Activated CD4-positive, alpha-beta memory T cell treated with anti-CD3 and anti-CD28 coated beads for 36 hours (primary cell): ENCODE data around the gene TMEM213. TPM values are rescaled to one million over a fixed set of nuclear protein-coding genes. Genes with fewer than 3 reads are reported as not detected.
"Not testable (repeated sequence)": the region's sequence is repeated elsewhere in the genome, so short reads cannot be mapped to it uniquely, and the experiment has no call there.

Experiments used
- CTCF ChIA-PET: fragments of 350-600 bp; sonication (Branson Sonifier 250); formaldehyde crosslinking; loops from one replicate; lab custom pipeline; 2021; ENCODE audit warnings: antibody characterized with exemption, inconsistent platforms; lab: Charles Lee
- POLR2A ChIA-PET: fragments of 350-600 bp; sonication (Branson Sonifier 250); formaldehyde crosslinking; loops from one replicate; lab custom pipeline; 2021; ENCODE audit warnings: antibody characterized with exemption; lab: Charles Lee
- DNase-seq: peaks from one replicate; pipeline ENCODE4 v3.0.0-alpha.2; 2020
- H3K27ac Mint-ChIP-seq: one replicate; pipeline ENCODE4 v1.8.0; 2021; ENCODE audit warnings: mixed read lengths
- H3K27me3 Mint-ChIP-seq: one replicate; pipeline ENCODE4 v1.8.0; 2021; ENCODE audit warnings: mixed read lengths
- H3K36me3 Mint-ChIP-seq: one replicate; pipeline ENCODE4 v1.8.0; 2021; ENCODE audit warnings: mixed read lengths
- H3K4me1 Mint-ChIP-seq: one replicate; pipeline ENCODE4 v1.8.0; 2021; ENCODE audit warnings: low read depth, mixed read lengths
- H3K4me3 Mint-ChIP-seq: one replicate; pipeline ENCODE4 v1.8.0; 2021; ENCODE audit warnings: mild to moderate bottlenecking, mixed read lengths
- H3K9me3 Mint-ChIP-seq: one replicate; pipeline ENCODE4 v1.8.0; 2021; ENCODE audit warnings: mixed read lengths
- intact Hi-C: fragments of 100-400 bp; cut with micrococcal nuclease; formaldehyde crosslinking; loops from one replicate; pipeline ENCODE4 v1.15.1; 2023
- total RNA-seq, 2 experiments: library from RNA; stranded (reverse); gene quantifications; one replicate each; pipeline ENCODE4 v1.2.3, GENCODE V29; 2021

The TMEM213 gene
- total RNA-seq, 2 experiments from 2014 or later = 0.19 to 0.39 TPM

DNA sequence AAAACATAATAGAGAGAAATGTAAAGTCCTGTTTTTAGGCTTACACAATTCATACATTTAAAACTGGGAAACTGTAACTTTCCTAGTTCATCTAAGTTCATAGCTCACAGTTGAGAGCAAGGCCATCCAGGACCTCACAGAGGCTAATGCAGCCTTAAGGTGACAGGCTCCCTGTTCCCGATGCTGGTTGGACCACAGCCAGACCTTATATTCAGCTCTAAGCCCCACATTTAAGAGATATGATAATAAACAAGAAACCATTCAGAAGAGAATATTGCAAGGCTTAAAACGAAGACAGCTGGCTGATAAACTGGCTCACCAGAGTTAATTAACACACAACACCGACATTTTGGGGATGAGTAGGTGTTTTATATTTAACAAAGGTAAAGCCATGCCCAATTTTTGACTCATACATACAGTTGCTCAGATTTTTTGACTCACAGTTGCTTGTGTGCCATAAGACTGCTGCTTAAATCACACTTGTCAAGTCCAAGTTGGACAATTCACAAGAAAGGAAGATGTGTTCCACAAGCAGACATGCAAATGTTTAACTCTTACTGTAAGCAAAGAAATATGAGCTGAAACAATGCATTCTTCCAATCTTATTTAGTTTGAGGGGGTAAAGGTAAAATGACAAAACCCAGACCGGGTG lies 41.1 kb upstream of the TMEM213 start:
- DNase-seq = no peak
- peaks cover 52% of the 10 kb centered on the region for H3K4me1 Mint-ChIP-seq
- H3K27me3 Mint-ChIP-seq = no peaks in the 10 kb centered on the region
- intact Hi-C loops = loop anchor here (1.0 kb wide), 1 partner anchor 10 kb away; no protein-coding TSS in a partner anchor
- ChIA-PET POLR2A (no interaction called here), CTCF (interaction anchor here (3.8 kb wide), 1 partner anchor 18 kb away, joined by 16 read pairs; no protein-coding TSS in a partner anchor)
- no peaks in the 10 kb centered on the region for H3K9me3 Mint-ChIP-seq
- no peaks in the 10 kb centered on the region for H3K36me3 Mint-ChIP-seq
- H3K27ac Mint-ChIP-seq = peak overlapping the region; percentile 77
- no peak overlapping the region for H3K4me3 Mint-ChIP-seq

GRCh38 chr7:138768241-138768640 lies 29.6 kb upstream of the TMEM213 start:
- Mint-ChIP-seq H3K36me3 (no peaks in the 10 kb centered on the region), H3K27me3 (no peaks in the 10 kb centered on the region), H3K4me3 (no peak overlapping the region), H3K4me1 (peaks cover 5% of the 10 kb centered on the region), H3K27ac (no peak overlapping the region), H3K9me3 (no peaks in the 10 kb centered on the region)
- CTCF ChIA-PET = no interaction called here
- POLR2A ChIA-PET = interaction anchor here (0.7 kb wide), 1 partner anchor 36 kb away, joined by 3 read pairs; no protein-coding TSS in a partner anchor
- intact Hi-C loops = no loop called here
- DNase-seq = no peak

DNA sequence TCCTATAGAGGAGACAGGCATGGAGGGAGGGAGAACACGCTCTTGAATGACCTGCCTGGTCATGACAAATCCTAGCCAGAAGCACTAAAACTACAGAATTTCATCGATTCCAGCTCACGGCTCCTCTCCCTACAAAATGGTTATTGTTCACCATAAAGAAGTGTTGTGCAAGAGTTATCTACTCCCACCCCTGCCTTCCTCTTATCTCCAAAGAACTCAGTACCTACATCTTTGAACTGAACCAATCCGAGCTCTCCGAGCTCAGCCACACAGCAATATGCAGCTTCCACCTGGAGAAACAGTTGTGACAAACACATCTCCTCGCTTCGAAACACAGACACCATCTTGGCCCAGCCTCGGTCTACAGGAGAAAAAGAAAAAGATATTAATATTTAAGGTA lies 26.9 kb upstream of the TMEM213 start:
- Mint-ChIP-seq H3K4me3 (no peak overlapping the region), H3K4me1 (peaks cover 5% of the 10 kb centered on the region), H3K36me3 (no peaks in the 10 kb centered on the region), H3K9me3 (no peaks in the 10 kb centered on the region), H3K27ac (no peak overlapping the region), H3K27me3 (no peaks in the 10 kb centered on the region)
- no peak for DNase-seq
- POLR2A ChIA-PET = no interaction called here
- CTCF ChIA-PET = no interaction called here
- intact Hi-C loops = no loop called here

DNA sequence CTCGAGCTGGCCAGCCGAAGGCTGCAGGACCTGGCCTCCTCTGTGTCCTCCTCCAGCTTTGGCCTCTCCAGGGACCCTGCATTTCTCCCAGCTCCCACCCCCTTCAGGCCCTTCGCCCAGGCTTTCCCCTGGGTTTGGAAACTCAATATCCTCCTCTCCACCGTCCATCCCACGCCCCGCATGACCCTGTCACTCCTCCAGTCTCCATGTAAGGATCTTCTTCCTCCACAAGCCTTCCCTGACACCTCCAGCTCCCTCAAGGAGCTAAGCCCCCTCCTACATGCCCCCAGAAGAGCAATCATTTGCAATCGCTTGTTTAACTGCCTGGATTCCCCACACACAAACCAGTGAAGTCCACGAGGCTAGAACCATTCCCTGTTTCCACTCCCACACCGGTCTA lies 24.6 kb upstream of the TMEM213 start:
- POLR2A ChIA-PET = no interaction called here

GRCh38 chr7:138773817-138774216 lies 24.0 kb upstream of the TMEM213 start:
- Mint-ChIP-seq H3K27ac (no peak overlapping the region), H3K9me3 (no peaks in the 10 kb centered on the region), H3K4me1 (peaks cover 5% of the 10 kb centered on the region), H3K36me3 (no peaks in the 10 kb centered on the region), H3K27me3 (no peaks in the 10 kb centered on the region), H3K4me3 (no peak overlapping the region)
- DNase-seq = no peak
- ChIA-PET CTCF (no interaction called here), POLR2A (no interaction called here)
- intact Hi-C loops = no loop called here

More for the DNA sequence above, 24.6 kb upstream of the TMEM213 start:
- Mint-ChIP-seq H3K27ac (no peak overlapping the region), H3K4me3 (no peak overlapping the region), H3K4me1 (peaks cover 5% of the 10 kb centered on the region), H3K36me3 (no peaks in the 10 kb centered on the region), H3K9me3 (no peaks in the 10 kb centered on the region), H3K27me3 (no peaks in the 10 kb centered on the region)
- DNase-seq = no peak
- CTCF ChIA-PET = no interaction called here
- intact Hi-C loops = no loop called here

DNA sequence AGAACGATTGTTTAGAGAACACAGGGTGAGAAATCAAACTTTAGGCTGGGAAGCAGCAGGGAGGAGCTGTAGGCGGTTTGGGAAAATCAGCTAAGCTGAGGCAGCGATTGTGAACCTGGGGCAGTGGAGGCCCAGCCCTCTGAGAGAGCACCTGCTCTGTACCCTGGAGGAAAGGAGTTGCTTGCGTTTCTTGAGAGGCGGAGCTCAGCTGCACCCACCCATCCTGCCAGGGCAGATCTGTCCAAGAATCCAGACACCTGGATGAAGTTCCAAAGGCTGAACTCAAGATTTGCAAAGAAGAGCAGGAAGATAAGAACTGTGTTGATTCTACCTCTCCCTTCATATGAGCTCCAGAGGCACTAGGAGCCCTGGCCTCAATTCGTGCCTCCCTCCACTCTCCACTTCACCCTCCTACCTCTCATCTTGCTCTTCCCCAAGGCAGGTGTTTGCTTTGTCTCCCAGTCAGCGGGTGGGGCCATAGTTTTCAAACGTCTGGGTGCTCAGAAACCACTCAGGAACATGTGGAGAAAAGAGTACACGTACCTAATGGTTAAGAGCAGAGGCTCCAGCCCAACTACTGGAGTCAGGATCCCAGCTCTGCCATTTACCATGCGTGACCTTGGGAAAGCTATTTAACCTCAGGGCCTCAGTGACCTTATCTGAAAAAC lies 21.5 kb upstream of the TMEM213 start:
- POLR2A ChIA-PET = no interaction called here
- Mint-ChIP-seq H3K4me1 (no peaks in the 10 kb centered on the region), H3K36me3 (no peaks in the 10 kb centered on the region), H3K27me3 (no peaks in the 10 kb centered on the region), H3K4me3 (no peak overlapping the region), H3K9me3 (peaks cover 3% of the 10 kb centered on the region), H3K27ac (no peak overlapping the region)
- intact Hi-C loops = no loop called here
- CTCF ChIA-PET = interaction anchor here (0.6 kb wide), 1 partner anchor 172 kb away, joined by 3 read pairs; no protein-coding TSS in a partner anchor
- DNase-seq = no peak

DNA sequence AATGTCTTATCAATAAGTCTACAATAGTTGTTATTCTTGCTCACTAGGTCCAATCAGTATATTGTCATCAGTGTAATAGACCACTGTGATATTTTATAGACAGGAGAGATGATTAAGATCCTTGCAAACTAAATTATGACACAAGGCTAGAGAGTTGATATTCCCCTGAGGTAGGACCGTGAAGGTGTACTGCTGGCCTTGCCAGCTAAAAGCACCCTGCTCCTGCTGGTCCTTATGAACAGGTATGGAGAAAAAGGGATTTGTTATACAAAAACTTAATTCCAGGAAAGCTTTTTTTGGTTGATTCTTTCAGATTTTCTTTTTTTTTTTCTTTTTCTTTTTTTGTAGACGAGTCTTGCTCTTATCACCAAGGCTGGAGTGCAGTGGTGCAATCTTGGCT lies 16.8 kb upstream of the TMEM213 start:
- intact Hi-C loops = no loop called here
- ChIA-PET CTCF (no interaction called here), POLR2A (no interaction called here)
- DNase-seq = no peak
- no peak overlapping the region for H3K27ac Mint-ChIP-seq
- H3K27me3 Mint-ChIP-seq = peaks cover 7% of the 10 kb centered on the region
- H3K9me3 Mint-ChIP-seq = peaks cover 6% of the 10 kb centered on the region
- no peaks in the 10 kb centered on the region for H3K36me3 Mint-ChIP-seq
- no peak overlapping the region for H3K4me3 Mint-ChIP-seq
- no peaks in the 10 kb centered on the region for H3K4me1 Mint-ChIP-seq

- H3K9me3 Mint-ChIP-seq = peaks cover 19% of the 10 kb centered on the region
- peaks cover 8% of the 10 kb centered on the region for H3K27me3 Mint-ChIP-seq
- ChIA-PET POLR2A (no interaction called here), CTCF (no interaction called here)
- no peak overlapping the region for H3K4me3 Mint-ChIP-seq
- no peaks in the 10 kb centered on the region for H3K4me1 Mint-ChIP-seq
- H3K27ac Mint-ChIP-seq = no peak overlapping the region
- DNase-seq = no peak
- peaks cover 4% of the 10 kb centered on the region for H3K36me3 Mint-ChIP-seq
- intact Hi-C loops = no loop called here
These were observed 13.1 kb upstream of the TMEM213 start for GRCh38 chr7:138784692-138785091.

DNA sequence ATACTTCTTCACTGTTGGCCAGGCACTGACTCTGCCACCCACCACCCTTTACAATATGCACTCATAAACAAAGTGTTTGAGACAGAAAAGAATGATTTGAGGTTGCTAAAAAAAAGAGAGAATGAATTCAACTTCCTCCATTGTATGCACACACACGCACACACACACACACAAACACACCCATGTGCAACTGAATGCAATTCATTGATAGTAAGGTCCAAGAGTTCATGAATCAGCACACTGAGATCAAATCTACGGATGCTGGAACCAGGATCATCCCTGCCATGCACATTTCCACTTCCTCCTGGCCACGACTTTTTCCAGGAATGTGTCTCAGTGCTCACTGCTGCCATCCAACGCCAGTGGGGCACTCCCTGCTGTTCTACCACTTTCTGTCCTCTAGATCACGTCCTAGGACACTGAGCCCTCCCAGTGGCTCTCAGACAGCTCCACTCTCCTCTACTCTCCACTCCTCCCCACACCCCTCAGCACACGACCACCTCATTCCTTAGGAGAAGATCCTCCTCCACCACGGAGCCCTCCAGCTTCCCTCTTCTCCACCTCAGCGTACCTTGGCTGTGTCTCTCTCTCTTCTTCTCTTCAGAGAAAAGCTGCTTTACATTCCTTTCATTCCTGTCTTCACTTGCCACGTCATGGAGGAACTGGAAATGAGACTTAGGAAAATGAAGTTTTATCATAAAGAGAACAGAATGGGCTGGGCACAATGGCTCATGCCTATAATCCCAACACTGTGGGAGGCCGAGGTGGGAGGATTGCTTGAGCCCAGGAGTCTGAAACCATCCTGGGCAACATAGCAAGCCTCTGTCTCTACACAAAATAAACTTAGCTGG lies 12.0 kb upstream of the TMEM213 start:
- Mint-ChIP-seq H3K27me3 (peaks cover 8% of the 10 kb centered on the region), H3K9me3 (peaks cover 19% of the 10 kb centered on the region), H3K4me3 (no peak overlapping the region), H3K27ac (no peak overlapping the region), H3K4me1 (no peaks in the 10 kb centered on the region), H3K36me3 (peaks cover 4% of the 10 kb centered on the region)
- POLR2A ChIA-PET = no interaction called here
- CTCF ChIA-PET = interaction anchor here (0.6 kb wide), 1 partner anchor 9 kb away, joined by 4 read pairs; no protein-coding TSS in a partner anchor
- DNase-seq = no peak
- intact Hi-C loops = no loop called here

DNA sequence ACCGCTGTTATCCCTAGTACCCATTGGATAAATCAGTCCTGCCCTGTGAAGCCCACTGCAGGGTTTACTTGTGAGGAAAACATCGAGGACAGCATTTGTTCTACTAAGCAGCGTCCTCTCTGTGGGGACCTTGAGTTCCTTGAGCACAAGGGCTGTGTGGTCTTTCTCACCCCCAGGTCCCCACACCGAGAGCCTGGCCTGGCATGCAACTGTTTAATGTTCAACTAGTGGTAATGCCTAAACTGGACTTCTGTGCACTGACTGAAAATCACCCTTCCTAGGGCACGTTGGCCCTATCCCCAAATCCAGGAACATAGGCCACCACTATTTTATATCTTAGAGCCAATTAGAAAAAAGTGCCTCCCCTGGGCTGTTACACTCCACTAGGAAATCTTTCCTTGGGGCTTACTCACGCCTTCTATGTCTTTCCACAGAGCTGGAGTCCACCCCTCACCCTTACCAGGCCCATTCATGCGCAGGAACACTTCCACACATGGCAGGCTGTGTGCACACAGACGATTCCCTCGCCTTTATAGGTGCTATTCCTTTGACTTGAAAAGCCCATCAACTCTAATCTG lies 1.7 kb upstream of the TMEM213 start:
- no peak overlapping the region for H3K4me3 Mint-ChIP-seq
- ChIA-PET CTCF (no interaction called here), POLR2A (no interaction called here)
- peaks cover 6% of the 10 kb centered on the region for H3K27me3 Mint-ChIP-seq
- H3K27ac Mint-ChIP-seq = no peak overlapping the region
- peaks cover 4% of the 10 kb centered on the region for H3K4me1 Mint-ChIP-seq
- DNase-seq = no peak
- H3K9me3 Mint-ChIP-seq = no peaks in the 10 kb centered on the region
- intact Hi-C loops = no loop called here
- no peaks in the 10 kb centered on the region for H3K36me3 Mint-ChIP-seq

DNA sequence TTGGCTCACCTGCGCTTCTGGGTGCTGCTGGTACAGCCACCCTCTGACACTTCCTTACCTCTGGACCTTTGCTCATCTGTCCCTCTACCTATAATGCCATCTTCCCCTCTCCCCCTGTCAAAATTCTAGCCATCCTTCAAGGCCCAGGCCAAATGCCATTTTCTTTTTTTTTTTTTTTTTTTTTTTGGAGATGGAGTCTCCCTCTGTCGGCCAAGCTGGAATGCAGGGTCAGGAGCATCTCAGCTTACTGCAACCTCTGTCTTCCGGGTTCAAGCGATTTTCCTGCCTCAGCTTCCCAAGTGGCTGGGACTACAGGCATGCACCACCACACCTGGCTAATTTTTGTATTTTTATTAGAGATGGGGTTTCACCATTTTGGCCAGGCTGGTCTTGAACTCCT lies 748 bp upstream of the TMEM213 start:
- H3K27me3 Mint-ChIP-seq, intact Hi-C loops, H3K4me1 Mint-ChIP-seq, H3K9me3 Mint-ChIP-seq, H3K27ac Mint-ChIP-seq, CTCF ChIA-PET, H3K4me3 Mint-ChIP-seq, H3K36me3 Mint-ChIP-seq, POLR2A ChIA-PET, DNase-seq: not testable (repeated sequence)

GRCh38 chr7:138798836-138799235 lies 1.0 kb downstream of the TMEM213 start:
- intact Hi-C loops = no loop called here
- Mint-ChIP-seq H3K27ac (no peak overlapping the region), H3K36me3 (no peaks in the 10 kb centered on the region), H3K4me3 (no peak overlapping the region), H3K4me1 (peaks cover 4% of the 10 kb centered on the region), H3K27me3 (peaks cover 4% of the 10 kb centered on the region), H3K9me3 (no peaks in the 10 kb centered on the region)
- CTCF ChIA-PET = no interaction called here
- no peak for DNase-seq
- POLR2A ChIA-PET = no interaction called here
